ENCODE measurements around the gene IFITM5.

IFITM5 gene

DNA sequence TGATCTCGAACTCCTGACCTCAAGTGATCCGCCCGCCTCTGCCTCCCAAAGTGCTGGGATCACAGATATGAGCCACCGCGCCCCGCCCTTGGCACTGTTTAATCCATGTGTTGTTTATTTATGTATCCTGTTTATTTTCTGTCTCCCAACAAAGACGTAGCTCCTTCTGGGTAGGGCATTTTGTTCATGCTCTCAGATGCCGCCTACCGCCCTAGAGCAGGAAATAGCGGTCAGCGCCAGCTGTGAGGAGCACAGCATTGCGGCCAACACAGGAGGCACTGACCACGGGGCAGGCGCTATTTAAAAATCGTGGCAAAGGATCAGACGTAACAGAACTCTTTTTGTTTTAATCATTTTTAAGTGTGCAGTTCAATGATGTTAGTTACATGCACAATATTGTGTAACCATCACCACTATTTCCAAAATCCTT is 30.6 kb downstream of the IFITM5 start:
- peak; percentile 18 for TF ChIP-seq POLR2A (IDR thresholded peaks at IDR 0.05; ENCODE audit: extremely low read depth, insufficient read length)
- TF ChIP-seq, protein P1, sequence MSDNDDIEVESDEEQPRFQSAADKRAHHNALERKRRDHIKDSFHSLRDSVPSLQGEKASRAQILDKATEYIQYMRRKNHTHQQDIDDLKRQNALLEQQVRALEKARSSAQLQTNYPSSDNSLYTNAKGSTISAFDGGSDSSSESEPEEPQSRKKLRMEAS (IDR thresholded peaks at IDR 0.05; ENCODE audit: low read depth, low read length), result peak; percentile 67; the same call in 1 of the 2 replicates
- TF ChIP-seq MYC (IDR thresholded peaks at IDR 0.05; ENCODE audit: low read depth, low read length), result peak; percentile 69
- peak; percentile 92 for DNase-seq (ENCODE audit: low read depth)
- H3K4me3 ChIP-seq (ENCODE audit: low read depth, low read length), result peak overlapping the region; percentile 76

DNA sequence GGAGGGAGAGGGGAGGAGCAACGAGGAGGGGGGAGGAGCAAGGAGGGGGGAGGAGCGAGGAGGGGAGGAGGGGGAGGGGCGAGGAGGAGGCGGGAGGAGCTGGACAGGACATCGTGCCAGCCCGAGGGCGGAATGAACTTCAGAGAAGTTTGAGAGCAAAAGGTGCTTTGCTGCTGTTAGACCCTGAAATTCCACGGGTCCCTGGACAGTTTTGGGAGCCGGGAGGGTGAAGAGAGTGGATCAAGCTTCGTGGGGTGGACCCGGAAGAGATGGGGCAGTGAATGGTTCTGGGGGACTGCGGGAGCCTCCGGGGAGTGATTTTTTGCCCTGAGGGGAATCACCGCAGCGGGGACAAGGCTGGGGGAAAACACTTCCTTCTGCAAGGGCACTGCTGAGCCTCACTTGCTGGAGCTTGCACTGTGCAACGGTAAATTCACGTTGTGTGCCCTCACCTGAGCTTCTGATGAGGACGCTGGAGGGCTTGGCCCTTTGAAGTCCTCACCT is 31.8 kb downstream of the IFITM5 start:
- TF ChIP-seq, protein P2, sequence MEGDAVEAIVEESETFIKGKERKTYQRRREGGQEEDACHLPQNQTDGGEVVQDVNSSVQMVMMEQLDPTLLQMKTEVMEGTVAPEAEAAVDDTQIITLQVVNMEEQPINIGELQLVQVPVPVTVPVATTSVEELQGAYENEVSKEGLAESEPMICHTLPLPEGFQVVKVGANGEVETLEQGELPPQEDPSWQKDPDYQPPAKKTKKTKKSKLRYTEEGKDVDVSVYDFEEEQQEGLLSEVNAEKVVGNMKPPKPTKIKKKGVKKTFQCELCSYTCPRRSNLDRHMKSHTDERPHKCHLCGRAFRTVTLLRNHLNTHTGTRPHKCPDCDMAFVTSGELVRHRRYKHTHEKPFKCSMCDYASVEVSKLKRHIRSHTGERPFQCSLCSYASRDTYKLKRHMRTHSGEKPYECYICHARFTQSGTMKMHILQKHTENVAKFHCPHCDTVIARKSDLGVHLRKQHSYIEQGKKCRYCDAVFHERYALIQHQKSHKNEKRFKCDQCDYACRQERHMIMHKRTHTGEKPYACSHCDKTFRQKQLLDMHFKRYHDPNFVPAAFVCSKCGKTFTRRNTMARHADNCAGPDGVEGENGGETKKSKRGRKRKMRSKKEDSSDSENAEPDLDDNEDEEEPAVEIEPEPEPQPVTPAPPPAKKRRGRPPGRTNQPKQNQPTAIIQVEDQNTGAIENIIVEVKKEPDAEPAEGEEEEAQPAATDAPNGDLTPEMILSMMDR (IDR thresholded peaks at IDR 0.05; ENCODE audit: low read depth, low read length), result no peak
- TF ChIP-seq POLR2A (IDR thresholded peaks at IDR 0.05; ENCODE audit: extremely low read depth, insufficient read length) (peak; percentile 55), MYC (IDR thresholded peaks at IDR 0.05; ENCODE audit: low read depth, low read length) (no peak)
- TF ChIP-seq, protein P1 (IDR thresholded peaks at IDR 0.05; ENCODE audit: low read depth, low read length), result 0 out of 2 replicates have a peak, but pooled peaks have one; percentile 48
- peak overlapping the region; percentile 76 for H3K4me3 ChIP-seq (ENCODE audit: low read depth, low read length)
- DNase-seq (ENCODE audit: low read depth), result peak; percentile 77

- peak; percentile 54 for DNase-seq (ENCODE audit: low read depth)
- TF ChIP-seq, protein P1 (IDR thresholded peaks at IDR 0.05; ENCODE audit: low read depth, low read length), result no peak
- TF ChIP-seq MYC (IDR thresholded peaks at IDR 0.05; ENCODE audit: low read depth, low read length) (no peak), POLR2A (IDR thresholded peaks at IDR 0.05; ENCODE audit: extremely low read depth, insufficient read length) (no peak)
- TF ChIP-seq, protein P2 (IDR thresholded peaks at IDR 0.05; ENCODE audit: low read depth, low read length), result no peak
- no peak overlapping the region for H3K4me3 ChIP-seq (ENCODE audit: low read depth, low read length)
Observed at GRCh38 chr11:266676-267439, 32.5 kb downstream of the IFITM5 start.

GRCh38 chr11:261624-262023 is 37.7 kb downstream of the IFITM5 start:
- DNase-seq (ENCODE audit: low read depth), result no peak
- no peak overlapping the region for H3K4me3 ChIP-seq (ENCODE audit: low read depth, low read length)
- TF ChIP-seq MYC (IDR thresholded peaks at IDR 0.05; ENCODE audit: low read depth, low read length) (no peak), POLR2A (IDR thresholded peaks at IDR 0.05; ENCODE audit: extremely low read depth, insufficient read length) (no peak)
- TF ChIP-seq, protein P1 (IDR thresholded peaks at IDR 0.05; ENCODE audit: low read depth, low read length), result no peak
- TF ChIP-seq, protein P2 (IDR thresholded peaks at IDR 0.05; ENCODE audit: low read depth, low read length), result no peak

GRCh38 chr11:259413-259812 is 39.9 kb downstream of the IFITM5 start:
- TF ChIP-seq, protein P1 (IDR thresholded peaks at IDR 0.05; ENCODE audit: low read depth, low read length), result no peak
- TF ChIP-seq, protein P2 (IDR thresholded peaks at IDR 0.05; ENCODE audit: low read depth, low read length), result no peak
- TF ChIP-seq POLR2A (IDR thresholded peaks at IDR 0.05; ENCODE audit: extremely low read depth, insufficient read length) (no peak), MYC (IDR thresholded peaks at IDR 0.05; ENCODE audit: low read depth, low read length) (no peak)
- DNase-seq (ENCODE audit: low read depth), result no peak
- H3K4me3 ChIP-seq (ENCODE audit: low read depth, low read length), result no peak overlapping the region
